SIG-M5 (cell line): ENCODE results near the gene TAS1R3.

Experiments
- DNase-seq: peaks from one replicate; lab custom pipeline; 2025; lab: John Stamatoyannopoulos, UW

Gene TAS1R3

GRCh38 chr1:1371746-1372711 lies 40.9 kb downstream of the TAS1R3 start:
- no peak for DNase-seq

- DNase-seq, result no peak
Observed at GRCh38 chr1:1373051-1373814, 42.2 kb downstream of the TAS1R3 start.

- DNase-seq, result no peak
Observed at GRCh38 chr1:1373815-1374588, 42.9 kb downstream of the TAS1R3 start.

GRCh38 chr1:1374589-1374928 lies 43.5 kb downstream of the TAS1R3 start:
- DNase-seq, result no peak

- DNase-seq, result peak; percentile 84
Observed at GRCh38 chr1:1374929-1375662, 44.0 kb downstream of the TAS1R3 start, which contains the start of gene AURKAIP1. Gene AURKAIP1, minus strand, starts transcription at chr1:1375207. Its CDS starts 451 bp downstream, at chr1:1374756.

GRCh38 chr1:1376551-1377226 lies 45.6 kb downstream of the TAS1R3 start:
- no peak for DNase-seq

GRCh38 chr1:1377540-1378205 lies 46.6 kb downstream of the TAS1R3 start:
- no peak for DNase-seq

- DNase-seq, result no peak
Observed at GRCh38 chr1:1380860-1381259, 49.8 kb downstream of the TAS1R3 start.

- DNase-seq, result no peak
Observed at GRCh38 chr1:1381294-1381693, 50.2 kb downstream of the TAS1R3 start.
